Transverse colon (tissue), 4 donors: ENCODE data around the gene RHOBTB3. TPM values are rescaled to one million over a fixed set of nuclear protein-coding genes. Genes with fewer than 3 reads are reported as not detected.

Experiments
- DNase-seq: peaks from one replicate; pipeline ENCODE4 v3.0.0-alpha.2; 2019
- H3K27ac ChIP-seq, 4 donors: fragments of 200-600 bp; sonication (generic); 2 replicates each; pipeline ENCODE4 v1.5.1; 2016 to 2018; ENCODE audit warnings: inconsistent platforms in 4 of 4
- H3K27me3 ChIP-seq: fragments of 200-600 bp; sonication (generic); 2 replicates; pipeline ENCODE4 v1.5.1; 2017; ENCODE audit warnings: inconsistent platforms
- H3K36me3 ChIP-seq, 4 donors: fragments of 200-600 bp; sonication (generic); 2 replicates each; pipeline ENCODE4 v1.5.1; 2017 to 2019; ENCODE audit warnings: inconsistent platforms in 4 of 4
- H3K4me1 ChIP-seq, 4 donors: fragments of 200-600 bp; sonication (generic); 2 replicates each; pipeline ENCODE4 v1.5.1; 2017 to 2020; ENCODE audit warnings: inconsistent platforms in 4 of 4
- H3K4me3 ChIP-seq, 4 donors: fragments of 200-600 bp; sonication (generic); 1 replicate in 1 of 4; 2 replicates in 3 of 4; pipeline versions ENCODE4 v1.5.1 to v1.6.1; 2017 to 2019; ENCODE audit warnings: inconsistent platforms in 4 of 4
- H3K9me3 ChIP-seq, 2 donors: fragments of 200-600 bp; sonication (generic); 2 replicates each; pipeline ENCODE4 v1.5.1; 2017 to 2019; ENCODE audit warnings: inconsistent platforms in 2 of 2
- EP300 ChIP-seq: sonication (generic); formaldehyde crosslinking; IDR thresholded peaks from one replicate; pipeline ENCODE4 v1.6.1; 2017; ENCODE audit warnings: antibody characterized with exemption, low read depth
- POLR2A ChIP-seq: fragments of 450-650 bp; IDR thresholded peaks from one replicate; pipeline ENCODE4 v1.6.1; 2016; ENCODE audit warnings: antibody characterized with exemption, mild to moderate bottlenecking, moderate library complexity
- POLR2AphosphoS5 ChIP-seq, 3 donors: sonication (generic); formaldehyde crosslinking; IDR thresholded peaks; one replicate each; pipeline ENCODE4 v1.6.1; 2016; ENCODE audit warnings: antibody characterized with exemption in 3 of 3
- WGBS, 2 donors: methylation state at CpG; one replicate each; pipeline ENCODE4 v1.1.5; 2018; ENCODE audit warnings: low coverage in 1 of 2; 5-methylcytosine and 5-hydroxymethylcytosine counted together
- in situ Hi-C, 4 donors: fragments of 200-750 bp; cut with MboI; loops; one replicate each; pipeline versions ENCODE4 v1.15.0 to v1.15.1; 2017; ENCODE audit warnings: low sequenced_read_pairs in 3 of 4, low pct_ligation_motif_present in 1 of 4, low pct_unique_long_range_greater_than_20kb in 1 of 4
- intact Hi-C: fragments of 100-400 bp; cut with DNase I; formaldehyde crosslinking; loops from one replicate; pipeline ENCODE4 v1.15.1; 2023; ENCODE audit warnings: low total_unique reads
- total RNA-seq, 4 donors: library from RNA; depleted of rRNA; stranded (reverse); fragments of >200 nt; gene quantifications; one replicate each; pipeline ENCODE4 v1.1.0, GENCODE V29; 2016
- TF ChIP-seq, protein P1 (sequence below), 5 experiments: fragments of 200-600 bp in 3 of 5; fragments of 450-650 bp in 2 of 5; sonication (generic) in 3 of 5; IDR thresholded peaks; 1 replicate in 2 of 5; 2 replicates in 3 of 5; pipeline ENCODE4 v1.5.1; 2016 to 2017; ENCODE audit warnings: antibody characterized with exemption in 5 of 5, inconsistent platforms in 3 of 5, mild to moderate bottlenecking in 2 of 5, moderate library complexity in 1 of 5

RHOBTB3 gene
- total RNA-seq, 4 donors from 2014 or later: 53.0 to 143 (median 84.2) TPM

DNA sequence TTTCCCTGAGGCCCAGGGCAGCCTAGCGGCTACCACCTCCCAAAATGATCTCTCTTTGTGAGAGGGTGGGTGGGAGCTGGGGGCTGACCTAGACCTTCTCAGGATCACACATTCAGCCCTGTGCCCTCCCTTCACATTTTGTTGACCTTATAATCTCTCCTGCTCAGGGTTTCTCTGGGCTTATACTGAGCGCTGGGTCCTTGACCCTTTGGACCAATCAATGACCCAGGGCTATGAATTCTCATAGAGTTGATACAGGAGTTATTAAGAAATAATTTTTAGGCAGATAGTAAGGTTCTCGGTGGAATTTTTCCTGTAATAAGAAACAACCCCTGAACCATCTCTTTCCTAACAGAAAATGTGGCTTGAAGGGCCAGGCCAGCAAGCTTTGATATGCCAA lies 69.4 kb downstream of the RHOBTB3 start:
- H3K27ac ChIP-seq: no peak overlapping the region
- peaks cover 0 to 9% (median 0%) of the 10 kb centered on the region in 4 donors for H3K4me1 ChIP-seq
- no peaks in the 10 kb centered on the region for H3K36me3 ChIP-seq
- TF ChIP-seq POLR2AphosphoS5 (IDR thresholded peaks at IDR 0.05) (no peak), EP300 (no peak), POLR2A (no peak)
- TF ChIP-seq, protein P1, sequence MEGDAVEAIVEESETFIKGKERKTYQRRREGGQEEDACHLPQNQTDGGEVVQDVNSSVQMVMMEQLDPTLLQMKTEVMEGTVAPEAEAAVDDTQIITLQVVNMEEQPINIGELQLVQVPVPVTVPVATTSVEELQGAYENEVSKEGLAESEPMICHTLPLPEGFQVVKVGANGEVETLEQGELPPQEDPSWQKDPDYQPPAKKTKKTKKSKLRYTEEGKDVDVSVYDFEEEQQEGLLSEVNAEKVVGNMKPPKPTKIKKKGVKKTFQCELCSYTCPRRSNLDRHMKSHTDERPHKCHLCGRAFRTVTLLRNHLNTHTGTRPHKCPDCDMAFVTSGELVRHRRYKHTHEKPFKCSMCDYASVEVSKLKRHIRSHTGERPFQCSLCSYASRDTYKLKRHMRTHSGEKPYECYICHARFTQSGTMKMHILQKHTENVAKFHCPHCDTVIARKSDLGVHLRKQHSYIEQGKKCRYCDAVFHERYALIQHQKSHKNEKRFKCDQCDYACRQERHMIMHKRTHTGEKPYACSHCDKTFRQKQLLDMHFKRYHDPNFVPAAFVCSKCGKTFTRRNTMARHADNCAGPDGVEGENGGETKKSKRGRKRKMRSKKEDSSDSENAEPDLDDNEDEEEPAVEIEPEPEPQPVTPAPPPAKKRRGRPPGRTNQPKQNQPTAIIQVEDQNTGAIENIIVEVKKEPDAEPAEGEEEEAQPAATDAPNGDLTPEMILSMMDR (IDR thresholded peaks at IDR 0.05): no peak
- DNase-seq: no peak
- in situ Hi-C loops: no loop called here
- WGBS, 2 donors: 98 to 100% methylated on average over 2 to 3 of the region's 3 CpGs
- peaks cover 0 to 5% of the 10 kb centered on the region in 2 donors for H3K9me3 ChIP-seq
- H3K27me3 ChIP-seq: no peaks in the 10 kb centered on the region
- H3K4me3 ChIP-seq: no peak overlapping the region
- intact Hi-C loops: no loop called here

GRCh38 chr5:95801532-95801931 lies 70.4 kb downstream of the RHOBTB3 start:
- no peak for DNase-seq
- intact Hi-C loops (no loop called here), in situ Hi-C loops (no loop called here)
- peaks cover 0 to 9% (median 0%) of the 10 kb centered on the region in 4 donors for H3K4me1 ChIP-seq
- H3K27me3 ChIP-seq: no peaks in the 10 kb centered on the region
- TF ChIP-seq EP300 (no peak), POLR2AphosphoS5 (IDR thresholded peaks at IDR 0.05) (no peak), POLR2A (no peak)
- TF ChIP-seq, protein P1 (IDR thresholded peaks at IDR 0.05): no peak
- H3K4me3 ChIP-seq: no peak overlapping the region
- no peaks in the 10 kb centered on the region for H3K36me3 ChIP-seq
- no peak overlapping the region for H3K27ac ChIP-seq
- 46% methylated on average over 2 of the region's 2 CpGs for WGBS, 2 donors
- peaks cover 0 to 5% of the 10 kb centered on the region in 2 donors for H3K9me3 ChIP-seq

DNA sequence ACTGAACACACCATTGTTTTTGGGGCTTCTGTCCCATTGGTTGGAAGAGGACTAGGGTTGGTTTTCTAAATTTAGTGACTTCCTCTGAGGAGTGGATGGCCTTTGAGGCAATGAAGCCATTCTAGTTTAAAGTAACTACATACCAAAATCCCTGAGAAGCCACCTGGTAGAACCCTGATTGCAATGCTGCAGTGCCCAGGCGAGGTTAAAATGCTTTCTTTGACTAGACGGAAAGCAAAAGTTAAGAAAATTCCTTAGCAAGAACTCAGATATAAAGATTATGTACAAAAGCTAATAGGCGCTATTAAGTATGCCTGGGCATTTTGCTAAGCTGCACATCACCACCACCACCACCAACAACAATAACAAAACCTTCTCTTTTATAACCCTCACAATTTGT lies 70.8 kb downstream of the RHOBTB3 start:
- no peaks in the 10 kb centered on the region for H3K27me3 ChIP-seq
- no peak for TF ChIP-seq POLR2AphosphoS5 (IDR thresholded peaks at IDR 0.05)
- TF ChIP-seq, protein P1 (IDR thresholded peaks at IDR 0.05): no peak
- no peak for TF ChIP-seq EP300
- no peak for TF ChIP-seq POLR2A
- intact Hi-C loops (no loop called here), in situ Hi-C loops (no loop called here)
- DNase-seq: no peak
- peaks cover 0 to 9% (median 0%) of the 10 kb centered on the region in 4 donors for H3K4me1 ChIP-seq
- no peak overlapping the region for H3K4me3 ChIP-seq
- 96 to 97% methylated on average over 3 of the region's 3 CpGs for WGBS, 2 donors
- H3K36me3 ChIP-seq: no peaks in the 10 kb centered on the region
- no peak overlapping the region for H3K27ac ChIP-seq
- H3K9me3 ChIP-seq: peaks cover 0 to 5% of the 10 kb centered on the region in 2 donors

DNA sequence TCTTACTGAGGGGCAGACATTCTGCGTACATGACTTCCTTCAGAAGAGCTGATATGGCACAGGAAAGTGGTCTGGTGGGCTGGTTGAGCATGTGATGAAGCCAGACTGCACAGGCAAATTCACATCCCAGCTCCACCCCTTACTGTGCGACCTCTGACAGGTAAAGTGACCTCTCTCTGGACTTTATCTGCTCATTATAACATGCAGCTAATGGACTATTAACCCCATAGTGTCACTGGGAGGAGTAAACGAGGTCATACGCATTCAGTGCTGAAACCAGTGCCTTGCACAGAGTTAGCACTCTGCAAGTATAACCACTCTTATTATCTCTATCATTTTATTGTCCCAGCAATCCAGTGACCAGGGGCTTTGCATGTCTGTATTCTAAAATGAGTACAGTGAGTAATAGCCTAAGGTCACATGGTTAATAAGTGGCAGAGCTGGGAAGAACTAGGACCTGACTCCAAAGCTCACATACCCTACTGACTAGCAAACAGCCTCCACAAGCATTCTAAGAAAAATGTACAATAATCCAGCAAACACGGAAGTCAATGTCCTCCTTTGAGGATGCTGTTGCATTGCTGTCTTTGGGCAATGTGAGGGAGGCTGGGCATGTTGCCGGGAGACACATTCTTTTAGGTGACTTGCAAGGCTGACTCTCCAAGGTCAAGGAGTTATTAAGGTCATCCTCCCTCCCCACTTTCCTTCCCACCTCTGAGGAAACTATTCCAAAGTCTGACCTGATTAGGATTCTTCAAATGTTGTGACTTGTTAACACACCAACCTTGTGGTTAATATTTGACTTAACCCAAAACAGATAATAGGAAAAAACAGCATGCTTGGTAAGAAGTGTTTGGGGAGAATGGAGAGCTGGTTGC lies 72.4 kb downstream of the RHOBTB3 start:
- in situ Hi-C loops: no loop called here
- intact Hi-C loops: no loop called here
- Histone ChIP-seq H3K36me3 (no peaks in the 10 kb centered on the region), H3K9me3 (peaks cover 0 to 5% of the 10 kb centered on the region in 2 donors), H3K27ac (no peak overlapping the region), H3K4me1 (peaks cover 8 to 20% (median 11%) of the 10 kb centered on the region in 4 donors), H3K27me3 (no peaks in the 10 kb centered on the region), H3K4me3 (no peak overlapping the region)
- DNase-seq: no peak
- 74 to 80% methylated on average over 3 to 6 of the region's 6 CpGs for WGBS, 2 donors
- TF ChIP-seq POLR2A (no peak), EP300 (no peak), POLR2AphosphoS5 (IDR thresholded peaks at IDR 0.05) (no peak)
- TF ChIP-seq, protein P1 (IDR thresholded peaks at IDR 0.05): no peak
